ENCODE data around the gene PIK3CD. TPM values are rescaled to one million over a fixed set of nuclear protein-coding genes. Genes with fewer than 3 reads are reported as not detected.
A peak's percentile ranks its signal among the peaks of the same experiment; 100 is the strongest.

PIK3CD gene
- total RNA-seq, 4 donors from 2014 or later, result 4.1 to 11.8 (median 7.7) TPM

DNA sequence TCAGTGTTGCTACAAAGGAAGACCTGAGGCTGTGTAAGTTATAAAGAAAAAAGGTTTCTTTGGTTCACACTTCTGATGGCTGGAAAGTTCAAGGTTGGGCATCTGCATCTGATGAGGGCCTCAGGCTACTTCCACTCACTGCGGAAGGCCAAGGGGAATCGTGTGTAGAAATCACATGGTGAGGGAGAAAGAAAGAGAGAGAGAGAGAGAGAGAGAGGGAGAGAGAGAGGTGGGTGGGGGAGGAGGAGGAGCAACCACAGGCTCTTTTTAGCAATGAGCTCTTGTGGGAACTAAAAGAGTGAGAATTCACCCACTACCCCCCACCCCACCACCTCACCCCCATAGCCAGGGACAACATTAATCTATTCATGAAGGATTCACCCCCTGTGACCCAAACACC lies 112.4 kb downstream of the PIK3CD start:
- peaks cover 7 to 47% (median 20%) of the 10 kb centered on the region in 3 donors for H3K4me1 ChIP-seq
- no peak for DNase-seq
- TF ChIP-seq, protein P1, sequence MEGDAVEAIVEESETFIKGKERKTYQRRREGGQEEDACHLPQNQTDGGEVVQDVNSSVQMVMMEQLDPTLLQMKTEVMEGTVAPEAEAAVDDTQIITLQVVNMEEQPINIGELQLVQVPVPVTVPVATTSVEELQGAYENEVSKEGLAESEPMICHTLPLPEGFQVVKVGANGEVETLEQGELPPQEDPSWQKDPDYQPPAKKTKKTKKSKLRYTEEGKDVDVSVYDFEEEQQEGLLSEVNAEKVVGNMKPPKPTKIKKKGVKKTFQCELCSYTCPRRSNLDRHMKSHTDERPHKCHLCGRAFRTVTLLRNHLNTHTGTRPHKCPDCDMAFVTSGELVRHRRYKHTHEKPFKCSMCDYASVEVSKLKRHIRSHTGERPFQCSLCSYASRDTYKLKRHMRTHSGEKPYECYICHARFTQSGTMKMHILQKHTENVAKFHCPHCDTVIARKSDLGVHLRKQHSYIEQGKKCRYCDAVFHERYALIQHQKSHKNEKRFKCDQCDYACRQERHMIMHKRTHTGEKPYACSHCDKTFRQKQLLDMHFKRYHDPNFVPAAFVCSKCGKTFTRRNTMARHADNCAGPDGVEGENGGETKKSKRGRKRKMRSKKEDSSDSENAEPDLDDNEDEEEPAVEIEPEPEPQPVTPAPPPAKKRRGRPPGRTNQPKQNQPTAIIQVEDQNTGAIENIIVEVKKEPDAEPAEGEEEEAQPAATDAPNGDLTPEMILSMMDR (IDR thresholded peaks at IDR 0.05), result no peak
- TF ChIP-seq POLR2A (IDR thresholded peaks at IDR 0.05), result no peak
- no peak overlapping the region for H3K4me3 ChIP-seq
- no peaks in the 10 kb centered on the region for H3K9me3 ChIP-seq
- H3K36me3 ChIP-seq, result peaks cover 0 to 28% (median 0%) of the 10 kb centered on the region in 3 donors
- H3K27me3 ChIP-seq, result no peaks in the 10 kb centered on the region
- H3K27ac ChIP-seq, result no peak overlapping the region
- intact Hi-C loops (cut with DNase I), result no loop called here
- 65 to 75% methylated on average over 2 of the region's 2 CpGs for WGBS, 2 donors

DNA sequence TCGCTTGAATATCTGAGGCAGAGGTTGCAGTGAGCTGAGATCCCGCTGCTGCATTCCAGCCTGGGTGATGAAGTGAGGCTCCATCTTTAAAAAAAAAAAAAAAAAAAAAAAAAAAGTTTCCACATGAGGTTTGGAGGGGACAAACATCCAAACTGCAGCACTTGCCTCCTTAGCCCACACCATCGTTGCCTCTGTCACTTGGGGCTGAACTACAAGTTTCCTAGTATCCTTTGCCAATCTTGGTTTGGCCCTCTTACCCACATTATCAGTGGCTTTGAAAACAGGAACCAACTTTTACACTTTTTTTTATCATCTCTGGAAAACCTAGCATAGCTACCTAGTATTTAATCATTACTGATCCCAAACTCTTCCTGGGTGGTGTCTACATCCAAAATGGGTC lies 113.0 kb downstream of the PIK3CD start:
- no peak for DNase-seq
- H3K27me3 ChIP-seq, result no peaks in the 10 kb centered on the region
- no peak for TF ChIP-seq POLR2A (IDR thresholded peaks at IDR 0.05)
- TF ChIP-seq, protein P1 (IDR thresholded peaks at IDR 0.05), result no peak
- intact Hi-C loops (cut with DNase I), result no loop called here
- H3K36me3 ChIP-seq, result peaks cover 0 to 28% (median 0%) of the 10 kb centered on the region in 3 donors
- H3K4me3 ChIP-seq, result no peak overlapping the region
- WGBS, 2 donors, result 78 to 80% methylated on average over 3 of the region's 3 CpGs
- H3K27ac ChIP-seq, result no peak overlapping the region
- H3K4me1 ChIP-seq, result peaks cover under 1 to 45% (median 14%) of the 10 kb centered on the region in 3 donors
- no peaks in the 10 kb centered on the region for H3K9me3 ChIP-seq

DNA sequence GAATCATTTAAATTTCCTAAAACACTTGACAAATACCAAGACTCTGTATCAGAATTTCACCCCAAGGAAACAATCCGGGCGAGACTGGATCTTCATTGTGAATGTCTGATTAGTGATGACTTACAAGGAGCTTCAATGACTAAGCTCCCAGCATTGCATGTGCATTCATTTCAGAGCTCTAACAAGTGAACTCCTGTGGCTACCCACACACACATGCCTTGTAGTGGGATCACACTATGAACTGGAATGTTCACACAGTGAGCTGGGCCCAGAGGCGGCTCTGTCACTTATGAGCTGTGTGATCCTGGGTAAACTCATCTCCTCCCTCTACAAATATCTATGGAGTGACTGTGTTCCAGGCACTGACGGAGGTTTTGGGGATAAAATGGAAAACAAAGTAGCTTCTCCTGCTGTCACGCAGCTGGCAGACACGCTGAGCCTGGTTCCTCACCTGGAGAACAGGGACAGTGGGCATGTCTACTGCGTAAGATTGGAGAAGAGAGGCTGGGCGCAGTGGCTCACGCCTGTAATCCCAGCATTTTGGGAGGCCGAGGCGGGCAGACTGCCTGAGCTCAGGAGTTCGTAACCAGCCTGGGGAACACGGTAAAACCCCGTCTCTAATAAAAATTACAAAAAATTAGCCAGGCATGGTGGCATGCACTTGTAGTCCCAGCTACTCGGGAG lies 115.4 kb downstream of the PIK3CD start:
- intact Hi-C loops (cut with DNase I), result no loop called here
- Histone ChIP-seq H3K4me1 (peaks cover 0 to 47% (median 13%) of the 10 kb centered on the region in 3 donors), H3K36me3 (peaks cover 0 to 39% (median 0%) of the 10 kb centered on the region in 3 donors), H3K4me3 (no peak overlapping the region), H3K27ac (peak overlapping the region; percentile 75 to 86 (median 80)), H3K27me3 (no peaks in the 10 kb centered on the region), H3K9me3 (no peaks in the 10 kb centered on the region)
- DNase-seq, result no peak
- WGBS, 2 donors, result 57 to 73% methylated on average over 13 to 14 of the region's 15 CpGs
- TF ChIP-seq, protein P1 (IDR thresholded peaks at IDR 0.05), result no peak
- TF ChIP-seq POLR2A (IDR thresholded peaks at IDR 0.05), result no peak

DNA sequence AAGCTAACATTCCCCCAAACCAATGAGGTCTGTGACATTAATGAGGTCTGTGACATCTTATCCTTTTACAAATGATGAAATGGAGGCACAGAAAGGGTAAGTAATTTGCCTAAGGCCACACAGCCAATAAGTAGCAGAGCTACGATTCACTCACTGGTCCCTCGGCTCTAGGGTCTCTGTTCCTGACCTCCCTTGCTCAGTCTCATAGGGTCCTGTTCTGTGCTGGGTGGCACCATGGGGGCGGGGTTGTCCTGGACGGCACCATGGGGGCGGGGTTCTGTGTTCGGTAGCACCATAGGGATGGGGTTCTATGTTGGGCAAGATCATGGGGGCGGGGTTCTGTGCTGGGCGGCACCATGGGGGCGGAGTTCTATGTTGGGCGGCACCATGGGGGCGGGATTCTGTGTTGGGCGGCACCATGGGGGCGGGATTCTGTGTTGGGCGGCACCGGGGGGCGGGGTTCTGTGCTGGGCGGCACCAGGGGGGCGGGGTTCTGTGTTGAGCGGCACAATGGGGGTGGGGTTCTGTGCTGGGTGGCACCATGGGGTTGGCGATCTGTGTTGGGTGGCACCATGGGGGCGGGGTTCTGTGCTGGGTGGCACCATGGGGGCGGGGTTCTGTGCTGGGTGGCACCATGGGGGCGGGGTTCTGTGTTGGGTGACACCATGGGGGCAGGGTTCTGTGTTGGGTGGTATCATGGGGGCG lies 116.6 kb downstream of the PIK3CD start:
- H3K4me1 ChIP-seq, result peaks cover 0 to 47% (median 13%) of the 10 kb centered on the region in 3 donors
- TF ChIP-seq POLR2A (IDR thresholded peaks at IDR 0.05), result no peak
- TF ChIP-seq, protein P1 (IDR thresholded peaks at IDR 0.05), result no peak
- H3K27ac ChIP-seq, result peak overlapping the region in 1 of 4 donors; percentile 86
- no peak overlapping the region for H3K4me3 ChIP-seq
- peaks cover 0 to 39% (median 0%) of the 10 kb centered on the region in 3 donors for H3K36me3 ChIP-seq
- no peak for DNase-seq
- intact Hi-C loops (cut with DNase I), result no loop called here
- WGBS, 2 donors, result 65 to 100% methylated on average over 2 of the region's 24 CpGs
- no peaks in the 10 kb centered on the region for H3K9me3 ChIP-seq
- no peaks in the 10 kb centered on the region for H3K27me3 ChIP-seq

DNA sequence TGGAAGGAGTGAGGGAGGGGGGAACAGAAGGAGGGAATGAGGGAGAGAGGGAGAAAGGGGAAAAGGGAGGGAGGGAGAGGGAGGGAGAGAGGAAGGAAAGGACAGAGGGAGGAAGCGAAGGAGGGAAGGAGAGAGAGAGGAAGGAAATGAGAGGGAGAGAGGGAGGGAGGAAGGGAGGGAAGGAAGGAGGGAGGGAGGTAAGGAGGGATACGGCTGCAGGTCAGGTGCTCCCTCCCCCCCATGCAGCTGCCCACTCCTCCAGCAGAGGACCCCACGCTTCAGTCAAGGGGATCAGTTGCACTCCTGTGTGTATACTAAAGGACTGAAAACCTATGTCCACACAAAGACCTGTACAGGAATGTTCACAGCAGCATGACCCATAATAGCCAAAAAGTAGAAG lies 117.5 kb downstream of the PIK3CD start:
- WGBS, 2 donors, result 80 to 84% methylated on average over 3 of the region's 3 CpGs
- H3K4me1 ChIP-seq, result peaks cover 0 to 47% (median 13%) of the 10 kb centered on the region in 3 donors
- intact Hi-C loops (cut with DNase I), result no loop called here
- H3K4me3 ChIP-seq, result no peak overlapping the region
- TF ChIP-seq POLR2A (IDR thresholded peaks at IDR 0.05), result no peak
- TF ChIP-seq, protein P1 (IDR thresholded peaks at IDR 0.05), result no peak
- peak overlapping the region in 1 of 4 donors; percentile 22 for H3K27ac ChIP-seq
- no peaks in the 10 kb centered on the region for H3K27me3 ChIP-seq
- DNase-seq, result no peak
- H3K9me3 ChIP-seq, result no peaks in the 10 kb centered on the region
- peaks cover 0 to 34% (median 0%) of the 10 kb centered on the region in 3 donors for H3K36me3 ChIP-seq

Data from esophagus squamous epithelium (tissue), 5 donors.